Measurements from ENCODE around the gene KPNA1.
A peak's percentile ranks its signal among the peaks of the same experiment; 100 is the strongest.

Gene KPNA1

DNA sequence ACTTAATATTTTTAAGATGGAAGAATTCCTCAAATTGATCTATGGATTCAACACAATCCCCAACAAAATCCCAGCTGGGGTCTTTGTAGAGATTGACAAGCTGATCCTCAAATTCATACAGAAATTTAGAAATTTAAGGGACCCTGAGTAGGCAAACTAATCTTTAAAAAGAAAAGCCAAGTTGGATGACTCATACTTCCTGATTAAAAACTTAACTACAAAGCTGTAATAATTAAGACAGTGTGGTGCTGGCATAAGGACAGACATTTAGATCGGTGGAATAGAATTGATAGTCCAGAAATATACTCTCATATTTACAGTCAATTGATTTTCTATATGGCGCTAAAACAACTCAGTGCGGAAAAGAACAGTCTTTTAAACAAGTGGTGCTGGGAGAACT, 119.2 kb downstream of the KPNA1 start:
- TF ChIP-seq, protein P1, sequence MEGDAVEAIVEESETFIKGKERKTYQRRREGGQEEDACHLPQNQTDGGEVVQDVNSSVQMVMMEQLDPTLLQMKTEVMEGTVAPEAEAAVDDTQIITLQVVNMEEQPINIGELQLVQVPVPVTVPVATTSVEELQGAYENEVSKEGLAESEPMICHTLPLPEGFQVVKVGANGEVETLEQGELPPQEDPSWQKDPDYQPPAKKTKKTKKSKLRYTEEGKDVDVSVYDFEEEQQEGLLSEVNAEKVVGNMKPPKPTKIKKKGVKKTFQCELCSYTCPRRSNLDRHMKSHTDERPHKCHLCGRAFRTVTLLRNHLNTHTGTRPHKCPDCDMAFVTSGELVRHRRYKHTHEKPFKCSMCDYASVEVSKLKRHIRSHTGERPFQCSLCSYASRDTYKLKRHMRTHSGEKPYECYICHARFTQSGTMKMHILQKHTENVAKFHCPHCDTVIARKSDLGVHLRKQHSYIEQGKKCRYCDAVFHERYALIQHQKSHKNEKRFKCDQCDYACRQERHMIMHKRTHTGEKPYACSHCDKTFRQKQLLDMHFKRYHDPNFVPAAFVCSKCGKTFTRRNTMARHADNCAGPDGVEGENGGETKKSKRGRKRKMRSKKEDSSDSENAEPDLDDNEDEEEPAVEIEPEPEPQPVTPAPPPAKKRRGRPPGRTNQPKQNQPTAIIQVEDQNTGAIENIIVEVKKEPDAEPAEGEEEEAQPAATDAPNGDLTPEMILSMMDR (IDR thresholded peaks at IDR 0.05; ENCODE audit: insufficient read depth, low read depth, low read length, missing control alignments), result no peak
- H3K4me3 ChIP-seq (ENCODE audit: low read depth, low read length), result no peak overlapping the region
- DNase-seq (ENCODE audit: low read depth), result no peak

DNA sequence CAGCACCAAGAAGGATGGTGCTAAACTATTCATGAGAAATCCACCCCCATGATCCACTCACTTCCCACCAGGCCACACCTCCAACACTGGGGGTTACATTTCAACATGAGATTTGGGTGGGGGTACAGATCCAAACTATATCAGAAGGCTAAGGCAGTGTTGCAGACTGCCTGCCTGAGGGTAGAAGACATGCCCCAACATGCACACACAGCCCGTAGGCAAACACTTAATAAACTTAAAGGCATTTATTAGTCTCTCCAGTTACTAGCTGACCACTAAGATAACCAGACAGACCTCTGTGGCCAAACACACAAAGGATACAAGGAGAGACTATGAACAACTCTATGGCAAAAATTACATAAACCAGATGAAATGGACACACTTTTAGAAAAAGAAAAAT, 120.6 kb downstream of the KPNA1 start:
- DNase-seq (ENCODE audit: low read depth), result no peak
- TF ChIP-seq, protein P1 (IDR thresholded peaks at IDR 0.05; ENCODE audit: insufficient read depth, low read depth, low read length, missing control alignments), result no peak
- H3K4me3 ChIP-seq (ENCODE audit: low read depth, low read length), result no peak overlapping the region

DNA sequence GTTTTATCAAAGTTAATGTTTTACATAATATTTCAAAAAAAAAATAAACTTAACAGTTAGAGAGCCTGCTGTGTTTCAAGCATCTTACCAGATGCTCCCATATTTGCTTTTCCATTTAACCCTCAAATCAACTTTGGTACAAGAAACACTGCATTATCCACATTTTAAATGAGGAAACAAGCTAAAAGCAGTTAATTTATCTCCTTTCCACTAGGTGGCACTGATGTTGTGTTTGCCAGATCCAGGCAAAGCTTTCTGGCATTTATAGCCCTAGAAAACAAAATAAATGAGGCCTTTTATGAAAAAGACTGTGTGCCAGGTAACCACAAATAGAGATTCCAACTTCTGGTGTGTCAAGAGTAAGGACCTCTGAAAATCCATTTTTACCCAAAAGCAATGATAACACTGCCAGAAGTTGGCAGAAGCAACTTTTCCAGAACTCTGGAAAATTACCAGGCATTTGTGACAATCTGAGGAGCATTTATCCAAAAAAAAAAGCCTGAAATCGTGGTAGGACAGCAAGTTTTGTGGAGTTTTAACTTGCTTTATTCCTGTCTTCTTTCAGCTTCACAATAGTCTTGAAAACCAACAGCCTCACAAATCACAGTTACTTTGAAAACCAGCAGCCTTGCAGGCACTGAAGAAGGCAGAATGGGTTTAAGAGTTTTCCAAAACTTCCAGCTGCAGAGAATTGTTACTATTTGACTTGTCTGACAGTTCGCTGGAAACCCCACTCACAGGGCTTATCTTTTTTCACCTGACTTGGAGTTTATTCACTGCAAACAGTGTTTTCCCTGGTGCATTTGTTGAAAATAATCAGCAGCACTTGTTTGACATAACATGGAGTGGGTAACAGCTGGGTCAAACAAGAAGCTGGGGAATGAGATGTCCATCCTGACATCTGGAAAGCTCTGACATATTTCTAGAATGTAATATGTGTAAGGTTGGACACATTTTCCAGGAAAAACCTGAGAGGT, 121.6 kb downstream of the KPNA1 start:
- H3K4me3 ChIP-seq (ENCODE audit: low read depth, low read length), result no peak overlapping the region
- DNase-seq (ENCODE audit: low read depth), result peak; percentile 65
- TF ChIP-seq, protein P1 (IDR thresholded peaks at IDR 0.05; ENCODE audit: insufficient read depth, low read depth, low read length, missing control alignments), result peak; percentile 52

DNA sequence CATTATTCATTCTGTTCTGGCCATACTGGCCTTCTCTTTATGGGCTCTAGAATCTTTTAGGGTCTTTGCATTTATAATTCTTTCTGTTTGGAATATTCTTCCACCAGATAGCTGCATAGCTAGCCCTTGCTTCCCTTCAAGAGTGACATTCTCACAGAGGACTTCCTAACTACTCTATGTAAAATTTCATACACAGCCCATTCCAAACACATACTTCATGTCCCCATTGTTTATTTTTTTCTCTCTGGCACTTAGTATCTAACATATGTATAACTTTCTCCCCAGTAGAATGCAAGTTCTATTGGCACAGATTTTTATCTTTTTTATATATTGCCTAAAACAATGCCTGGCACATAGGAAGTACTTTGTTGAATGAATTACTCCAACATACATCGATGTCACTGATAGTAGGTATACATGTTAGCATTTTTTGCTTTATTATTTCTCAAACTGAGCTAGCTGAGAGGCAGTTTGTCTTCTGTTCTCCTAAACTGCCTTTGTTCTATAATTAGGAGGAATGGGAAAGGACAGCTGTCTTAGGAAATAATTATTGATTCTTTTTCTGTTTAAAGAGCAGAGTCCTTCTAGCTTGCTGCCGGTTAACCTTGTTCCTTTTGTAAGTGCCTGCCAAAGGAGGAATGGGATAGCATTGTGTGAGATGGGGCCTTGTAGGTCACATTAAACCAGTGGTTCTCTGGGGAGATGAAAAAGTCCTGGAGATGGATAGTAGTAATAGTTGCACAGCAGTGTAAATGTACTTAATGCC, 122.9 kb downstream of the KPNA1 start:
- TF ChIP-seq, protein P1 (IDR thresholded peaks at IDR 0.05; ENCODE audit: insufficient read depth, low read depth, low read length, missing control alignments), result no peak
- no peak for DNase-seq (ENCODE audit: low read depth)
- H3K4me3 ChIP-seq (ENCODE audit: low read depth, low read length), result no peak overlapping the region

DNA sequence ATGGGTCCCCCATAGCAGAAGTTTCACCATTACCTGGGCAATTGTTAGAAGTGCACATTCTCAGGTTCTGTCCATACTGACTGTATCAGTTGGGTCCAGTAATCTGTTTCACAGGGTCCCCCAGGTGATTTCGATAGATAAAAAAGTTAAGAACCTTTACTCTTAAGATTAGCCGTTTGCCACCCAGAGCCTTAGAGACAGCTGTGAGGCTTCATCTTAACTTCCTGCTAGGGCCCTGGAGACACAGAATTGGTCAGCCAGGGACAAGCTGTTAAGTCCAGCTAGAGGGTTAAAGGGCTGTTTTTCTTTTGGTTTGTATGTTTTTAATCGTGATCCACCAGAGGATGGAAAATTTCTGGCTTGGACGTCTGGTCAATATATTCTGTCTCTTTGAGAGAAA, 124.1 kb downstream of the KPNA1 start:
- TF ChIP-seq, protein P1 (IDR thresholded peaks at IDR 0.05; ENCODE audit: insufficient read depth, low read depth, low read length, missing control alignments), result no peak
- no peak for DNase-seq (ENCODE audit: low read depth)
- H3K4me3 ChIP-seq (ENCODE audit: low read depth, low read length), result no peak overlapping the region

DNA sequence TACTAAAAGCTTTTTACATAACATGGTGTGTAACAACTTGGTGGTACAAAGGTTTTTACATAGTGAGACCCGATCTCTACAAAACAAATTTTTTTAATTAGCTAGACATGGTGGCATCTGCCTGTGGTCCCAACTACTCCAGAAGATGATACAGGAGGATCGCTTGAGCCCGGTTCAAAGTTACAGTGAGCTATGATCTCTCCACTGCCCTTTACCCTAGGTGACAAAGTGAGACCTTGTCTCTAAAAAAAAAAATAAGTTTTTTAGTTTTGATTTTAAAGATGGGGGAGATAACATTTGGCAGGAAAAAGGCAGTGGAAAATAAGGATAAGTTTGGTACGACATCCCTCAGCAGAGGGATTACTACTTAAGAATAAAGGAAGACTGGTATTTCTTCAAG, 124.8 kb downstream of the KPNA1 start:
- TF ChIP-seq, protein P1 (IDR thresholded peaks at IDR 0.05; ENCODE audit: insufficient read depth, low read depth, low read length, missing control alignments), result no peak
- no peak for DNase-seq (ENCODE audit: low read depth)
- H3K4me3 ChIP-seq (ENCODE audit: low read depth, low read length), result no peak overlapping the region

Data from GM12865 (cell line).